Progenitor cell of endocrine pancreas (in vitro differentiated cells): ENCODE data around the gene GPR137B. TPM values are rescaled to one million over a fixed set of nuclear protein-coding genes. Genes with fewer than 3 reads are reported as not detected.

Experiments used
- DNase-seq: peaks from one replicate; pipeline ENCODE4 v3.0.0; 2021; ENCODE audit warnings: low spot score; ENCODE audit not compliant: unreplicated experiment
- H3K27ac Mint-ChIP-seq: 2 replicates; pipeline ENCODE4 v1.8.0; 2021; ENCODE audit warnings: mild to moderate bottlenecking, moderate library complexity, mixed read lengths
- H3K27me3 Mint-ChIP-seq: 2 replicates; pipeline ENCODE4 v1.8.0; 2021; ENCODE audit warnings: mixed read lengths
- H3K36me3 Mint-ChIP-seq: 2 replicates; pipeline ENCODE4 v1.8.0; 2022; ENCODE audit warnings: mixed read lengths; ENCODE audit not compliant: insufficient read depth
- H3K4me1 Mint-ChIP-seq: 2 replicates; pipeline ENCODE4 v1.8.0; 2021; ENCODE audit warnings: low read depth, mixed read lengths
- H3K4me3 Mint-ChIP-seq: 2 replicates; pipeline ENCODE4 v1.8.0; 2021; ENCODE audit warnings: low read depth, mild to moderate bottlenecking, moderate library complexity, mixed read lengths
- H3K9me3 Mint-ChIP-seq: 2 replicates; pipeline ENCODE4 v1.8.0; 2021; ENCODE audit warnings: low read depth, mixed read lengths
- total RNA-seq: library from RNA; stranded (reverse); gene quantifications from 2 replicates; pipeline ENCODE4 v1.2.1, GENCODE V29; 2021
- TF ChIP-seq, protein P1 (sequence below): fragments of 200-600 bp; sonication (generic); IDR thresholded peaks from one replicate; pipeline ENCODE4 v1.5.0; 2021; ENCODE audit warnings: antibody characterized with exemption, mild to moderate bottlenecking; ENCODE audit not compliant: unreplicated experiment

The GPR137B gene
- total RNA-seq, 1 donor from 2014 or later, result 6.9 TPM

DNA sequence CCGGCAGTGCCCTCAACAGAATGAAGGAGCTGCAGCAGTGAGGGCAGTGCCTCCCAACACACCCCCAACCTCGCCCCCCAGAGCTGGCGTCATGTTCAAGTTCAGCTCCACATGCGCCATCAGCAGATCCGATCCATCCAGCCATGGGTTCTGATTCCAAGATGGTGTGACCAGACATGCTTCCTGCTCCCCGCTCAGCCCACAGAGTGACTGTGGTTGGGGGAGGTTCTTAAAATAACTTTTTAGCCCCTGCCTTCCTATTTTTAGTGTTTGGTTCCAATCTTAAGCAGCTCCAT lies 30.1 kb upstream of the GPR137B start:
- TF ChIP-seq, protein P1, sequence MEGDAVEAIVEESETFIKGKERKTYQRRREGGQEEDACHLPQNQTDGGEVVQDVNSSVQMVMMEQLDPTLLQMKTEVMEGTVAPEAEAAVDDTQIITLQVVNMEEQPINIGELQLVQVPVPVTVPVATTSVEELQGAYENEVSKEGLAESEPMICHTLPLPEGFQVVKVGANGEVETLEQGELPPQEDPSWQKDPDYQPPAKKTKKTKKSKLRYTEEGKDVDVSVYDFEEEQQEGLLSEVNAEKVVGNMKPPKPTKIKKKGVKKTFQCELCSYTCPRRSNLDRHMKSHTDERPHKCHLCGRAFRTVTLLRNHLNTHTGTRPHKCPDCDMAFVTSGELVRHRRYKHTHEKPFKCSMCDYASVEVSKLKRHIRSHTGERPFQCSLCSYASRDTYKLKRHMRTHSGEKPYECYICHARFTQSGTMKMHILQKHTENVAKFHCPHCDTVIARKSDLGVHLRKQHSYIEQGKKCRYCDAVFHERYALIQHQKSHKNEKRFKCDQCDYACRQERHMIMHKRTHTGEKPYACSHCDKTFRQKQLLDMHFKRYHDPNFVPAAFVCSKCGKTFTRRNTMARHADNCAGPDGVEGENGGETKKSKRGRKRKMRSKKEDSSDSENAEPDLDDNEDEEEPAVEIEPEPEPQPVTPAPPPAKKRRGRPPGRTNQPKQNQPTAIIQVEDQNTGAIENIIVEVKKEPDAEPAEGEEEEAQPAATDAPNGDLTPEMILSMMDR, result no peak
- Mint-ChIP-seq H3K27me3 (peaks cover 3% of the 10 kb centered on the region), H3K36me3 (no peaks in the 10 kb centered on the region), H3K27ac (no peak overlapping the region), H3K4me3 (no peak overlapping the region), H3K4me1 (no peaks in the 10 kb centered on the region), H3K9me3 (no peaks in the 10 kb centered on the region)
- DNase-seq, result no peak

DNA sequence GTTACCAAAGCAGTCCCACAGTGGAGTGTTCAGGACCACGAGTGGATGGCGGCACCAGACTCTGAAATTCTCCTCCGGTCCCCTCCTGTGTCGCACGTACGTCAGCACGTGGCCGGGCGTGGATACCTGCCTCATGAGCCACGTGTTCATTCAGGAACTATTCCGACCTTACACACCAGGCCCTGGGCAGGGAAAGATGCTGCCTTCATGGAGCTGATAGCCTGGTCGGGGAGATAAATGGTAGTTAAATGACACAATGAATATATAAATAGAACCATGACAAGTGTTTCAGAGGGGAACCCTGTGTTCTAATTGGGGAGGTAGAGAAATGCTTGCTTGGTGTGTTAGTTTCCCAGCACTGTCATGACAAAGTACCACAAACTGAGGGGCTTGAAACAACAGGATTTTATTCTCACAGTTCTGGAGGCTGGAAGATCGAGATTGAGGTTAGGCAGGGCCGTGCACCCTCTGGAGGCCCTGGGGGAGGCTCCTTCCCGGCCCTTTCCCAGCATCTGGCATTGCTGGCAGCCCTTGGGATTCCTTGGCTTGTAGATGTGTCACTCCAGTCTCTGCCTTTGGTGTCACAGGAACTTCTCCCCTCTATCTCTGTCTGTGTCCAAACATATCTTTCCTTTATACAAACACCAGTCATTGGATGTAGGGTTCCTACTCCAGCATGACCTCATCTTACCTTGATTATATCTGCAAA lies 28.9 kb upstream of the GPR137B start:
- Mint-ChIP-seq H3K27ac (no peak overlapping the region), H3K9me3 (no peaks in the 10 kb centered on the region), H3K4me1 (peaks cover 1% of the 10 kb centered on the region), H3K27me3 (peaks cover 6% of the 10 kb centered on the region), H3K4me3 (no peak overlapping the region), H3K36me3 (no peaks in the 10 kb centered on the region)
- DNase-seq, result no peak
- TF ChIP-seq, protein P1, result no peak

GRCh38 chr1:236114076-236114747 lies 28.1 kb upstream of the GPR137B start:
- peaks cover 8% of the 10 kb centered on the region for H3K27me3 Mint-ChIP-seq
- TF ChIP-seq, protein P1, result no peak
- H3K36me3 Mint-ChIP-seq, result no peaks in the 10 kb centered on the region
- DNase-seq, result no peak
- peaks cover 1% of the 10 kb centered on the region for H3K4me1 Mint-ChIP-seq
- H3K27ac Mint-ChIP-seq, result no peak overlapping the region
- H3K4me3 Mint-ChIP-seq, result no peak overlapping the region
- no peaks in the 10 kb centered on the region for H3K9me3 Mint-ChIP-seq

DNA sequence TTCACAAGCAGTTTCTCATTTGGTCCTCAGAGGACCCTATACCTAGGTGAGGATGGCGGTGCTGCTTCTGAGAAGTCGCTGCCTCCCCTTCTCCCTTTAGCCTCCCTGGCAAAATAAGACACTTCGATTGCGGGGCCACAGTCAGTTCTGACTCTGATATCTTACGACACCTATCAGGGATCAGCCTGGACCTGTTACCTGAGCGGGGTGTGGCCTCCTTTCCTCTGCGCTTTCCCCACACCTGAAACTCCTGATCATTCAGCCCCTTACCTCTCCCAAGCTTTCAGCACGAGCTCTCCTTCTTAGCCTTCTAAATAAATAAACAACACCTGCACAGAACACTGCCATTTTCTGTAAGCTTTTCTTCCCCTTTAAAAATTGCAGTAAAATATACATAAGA lies 24.6 kb upstream of the GPR137B start:
- H3K27me3 Mint-ChIP-seq, result peaks cover 15% of the 10 kb centered on the region
- no peaks in the 10 kb centered on the region for H3K9me3 Mint-ChIP-seq
- H3K4me3 Mint-ChIP-seq, result no peak overlapping the region

GRCh38 chr1:236119943-236120484 lies 22.3 kb upstream of the GPR137B start:
- peaks cover 15% of the 10 kb centered on the region for H3K27me3 Mint-ChIP-seq
- DNase-seq, result no peak

More for the DNA sequence above, 24.6 kb upstream of the GPR137B start:
- TF ChIP-seq, protein P1, result no peak
- Mint-ChIP-seq H3K36me3 (no peaks in the 10 kb centered on the region), H3K4me1 (peaks cover 2% of the 10 kb centered on the region), H3K27ac (no peak overlapping the region)
- no peak for DNase-seq

More at GRCh38 chr1:236119943-236120484, 22.3 kb upstream of the GPR137B start:
- Mint-ChIP-seq H3K4me1 (peaks cover 2% of the 10 kb centered on the region), H3K4me3 (no peak overlapping the region), H3K27ac (no peak overlapping the region), H3K36me3 (no peaks in the 10 kb centered on the region), H3K9me3 (no peaks in the 10 kb centered on the region)
- TF ChIP-seq, protein P1, result no peak
